HepG2 (cell line): ENCODE measurements around the gene NDRG3. TPM values are rescaled to one million over a fixed set of nuclear protein-coding genes. Genes with fewer than 3 reads are reported as not detected.

Source experiments
- CBX5 ChIP-seq: sonication (generic); formaldehyde crosslinking; IDR thresholded peaks from 2 replicates; pipeline ENCODE4 v1.4.0; 2020; ENCODE audit warnings: missing genetic modification reagents, borderline replicate concordance
- FOXK1 ChIP-seq: sonication (generic); formaldehyde crosslinking; IDR thresholded peaks from 2 replicates; pipeline ENCODE4 v1.4.0; 2020; ENCODE audit warnings: low read depth, missing genetic modification reagents, borderline replicate concordance
- GZF1 ChIP-seq: sonication (generic); formaldehyde crosslinking; IDR thresholded peaks from 2 replicates; pipeline ENCODE4 v1.5.1; 2020; ENCODE audit warnings: mild to moderate bottlenecking, missing genetic modification reagents
- HCFC1 ChIP-seq: fragments of 150-350 bp; IDR thresholded peaks from 2 replicates; pipeline ENCODE4 v1.6.1; 2014; ENCODE audit warnings: low read depth, low read length
- SATB2 ChIP-seq: sonication (generic); formaldehyde crosslinking; IDR thresholded peaks from 2 replicates; pipeline ENCODE4 v1.5.0; 2020; ENCODE audit warnings: missing genetic modification reagents
- SRY ChIP-seq: sonication (generic); formaldehyde crosslinking; IDR thresholded peaks from 2 replicates; pipeline ENCODE4 v1.8.0; 2022; ENCODE audit warnings: mild to moderate bottlenecking, missing genetic modification reagents
- YEATS4 ChIP-seq: sonication (generic); formaldehyde crosslinking; IDR thresholded peaks from 2 replicates; pipeline ENCODE4 v1.4.0; 2020; ENCODE audit warnings: missing genetic modification reagents, borderline replicate concordance
- ZBTB2 ChIP-seq: sonication (generic); formaldehyde crosslinking; IDR thresholded peaks from 2 replicates; pipeline ENCODE4 v1.8.0; 2022; ENCODE audit warnings: low read depth, missing genetic modification reagents
- ZBTB4 ChIP-seq: sonication (generic); formaldehyde crosslinking; IDR thresholded peaks from 2 replicates; pipeline ENCODE4 v1.4.0; 2020; ENCODE audit warnings: missing genetic modification reagents, mild to moderate bottlenecking, borderline replicate concordance
- ZNF446 ChIP-seq: sonication (generic); formaldehyde crosslinking; IDR thresholded peaks from 2 replicates; pipeline ENCODE4 v1.5.0; 2020; ENCODE audit warnings: mild to moderate bottlenecking, missing genetic modification reagents
- ZNF558 ChIP-seq: sonication (generic); formaldehyde crosslinking; IDR thresholded peaks from 2 replicates; pipeline ENCODE4 v1.9.0; 2022; ENCODE audit warnings: mild to moderate bottlenecking, missing genetic modification reagents, borderline replicate concordance
- ZNF607 ChIP-seq: sonication (generic); formaldehyde crosslinking; IDR thresholded peaks from 2 replicates; pipeline ENCODE4 v1.5.1; 2020; ENCODE audit warnings: missing genetic modification reagents, mild to moderate bottlenecking, borderline replicate concordance
- ZNF678 ChIP-seq: sonication (generic); formaldehyde crosslinking; IDR thresholded peaks from 2 replicates; pipeline ENCODE4 v1.4.0; 2020; ENCODE audit warnings: mild to moderate bottlenecking, missing genetic modification reagents
- ZNF768 ChIP-seq: sonication (generic); formaldehyde crosslinking; IDR thresholded peaks from 2 replicates; pipeline ENCODE4 v1.4.0; 2020; ENCODE audit warnings: missing genetic modification reagents
- polyA plus RNA-seq, 8 experiments: library from polyadenylated mRNA; depleted of rRNA in 3 of 8; stranded (reverse) in 7 of 8; unstranded in 1 of 8; fragments of >200 nt; fragmentation: Illumina TruSeq in 4 of 8; extraction: Trizol in 4 of 8; gene quantifications; 2 replicates each; pipeline versions ENCODE4 v1.2.1 to v1.2.3, GENCODE V29; 2011 to 2016; ENCODE audit warnings: low read depth in 4 of 8, missing spikeins in 1 of 8, mixed read lengths in 1 of 8; ENCODE audit not compliant: insufficient read depth in 1 of 8
- total RNA-seq, 5 experiments: library from RNA; depleted of rRNA; stranded (reverse); fragments of >200 nt; fragmentation: Illumina TruSeq; extraction: Trizol; gene quantifications; 2 replicates each; pipeline ENCODE4 v1.2.3, GENCODE V29; 2016; ENCODE audit warnings: low read depth in 1 of 5
- TF ChIP-seq, protein P1 (sequence below): sonication (generic); formaldehyde crosslinking; IDR thresholded peaks from 2 replicates; pipeline ENCODE4 v1.5.0; 2020; ENCODE audit warnings: missing genetic modification reagents
- TF ChIP-seq, protein P2 (sequence below): sonication (generic); formaldehyde crosslinking; IDR thresholded peaks from 2 replicates; pipeline ENCODE4 v1.4.0; 2020; ENCODE audit warnings: mild to moderate bottlenecking, missing genetic modification reagents
- TF ChIP-seq, protein P3 (sequence below): sonication (generic); formaldehyde crosslinking; IDR thresholded peaks from 2 replicates; pipeline ENCODE4 v1.8.0; 2023; ENCODE audit warnings: mild to moderate bottlenecking, missing genetic modification reagents

The NDRG3 gene
- total and polyA plus RNA-seq, 2 of the 13 experiments (the other 11 are each of a cell fraction or from before 2014, with no cell fraction given) = 36.0 to 40.5 TPM

GRCh38 chr20:36745927-36746659 is at the start of gene NDRG3 (continued):
- TF ChIP-seq ZNF607 (CRISPR knock-in tag) (peak; percentile 36; the same call in 1 of the 2 replicates), YEATS4 (CRISPR knock-in tag) (peak; percentile 62; the same call in 1 of the 2 replicates), ZBTB4 (0 out of 2 replicates have a peak, but pooled peaks have one; percentile 11), SRY (CRISPR knock-in tag) (peak; percentile 5; the same call in 1 of the 2 replicates), GZF1 (CRISPR knock-in tag) (no peak), FOXK1 (CRISPR knock-in tag) (no peak), ZNF558 (0 out of 2 replicates have a peak, but pooled peaks have one; percentile 75), SATB2 (CRISPR knock-in tag) (no peak), CBX5 (0 out of 2 replicates have a peak, but pooled peaks have one; percentile 33), ZNF446 (CRISPR knock-in tag) (no peak), ZNF678 (CRISPR knock-in tag) (no peak), ZBTB2 (CRISPR knock-in tag) (peak; percentile 47; the same call in 1 of the 2 replicates), ZNF768 (no peak), HCFC1 (peak; percentile 92)
- TF ChIP-seq, protein P1, sequence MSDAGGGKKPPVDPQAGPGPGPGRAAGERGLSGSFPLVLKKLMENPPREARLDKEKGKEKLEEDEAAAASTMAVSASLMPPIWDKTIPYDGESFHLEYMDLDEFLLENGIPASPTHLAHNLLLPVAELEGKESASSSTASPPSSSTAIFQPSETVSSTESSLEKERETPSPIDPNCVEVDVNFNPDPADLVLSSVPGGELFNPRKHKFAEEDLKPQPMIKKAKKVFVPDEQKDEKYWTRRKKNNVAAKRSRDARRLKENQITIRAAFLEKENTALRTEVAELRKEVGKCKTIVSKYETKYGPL = no peak
- TF ChIP-seq, protein P2, sequence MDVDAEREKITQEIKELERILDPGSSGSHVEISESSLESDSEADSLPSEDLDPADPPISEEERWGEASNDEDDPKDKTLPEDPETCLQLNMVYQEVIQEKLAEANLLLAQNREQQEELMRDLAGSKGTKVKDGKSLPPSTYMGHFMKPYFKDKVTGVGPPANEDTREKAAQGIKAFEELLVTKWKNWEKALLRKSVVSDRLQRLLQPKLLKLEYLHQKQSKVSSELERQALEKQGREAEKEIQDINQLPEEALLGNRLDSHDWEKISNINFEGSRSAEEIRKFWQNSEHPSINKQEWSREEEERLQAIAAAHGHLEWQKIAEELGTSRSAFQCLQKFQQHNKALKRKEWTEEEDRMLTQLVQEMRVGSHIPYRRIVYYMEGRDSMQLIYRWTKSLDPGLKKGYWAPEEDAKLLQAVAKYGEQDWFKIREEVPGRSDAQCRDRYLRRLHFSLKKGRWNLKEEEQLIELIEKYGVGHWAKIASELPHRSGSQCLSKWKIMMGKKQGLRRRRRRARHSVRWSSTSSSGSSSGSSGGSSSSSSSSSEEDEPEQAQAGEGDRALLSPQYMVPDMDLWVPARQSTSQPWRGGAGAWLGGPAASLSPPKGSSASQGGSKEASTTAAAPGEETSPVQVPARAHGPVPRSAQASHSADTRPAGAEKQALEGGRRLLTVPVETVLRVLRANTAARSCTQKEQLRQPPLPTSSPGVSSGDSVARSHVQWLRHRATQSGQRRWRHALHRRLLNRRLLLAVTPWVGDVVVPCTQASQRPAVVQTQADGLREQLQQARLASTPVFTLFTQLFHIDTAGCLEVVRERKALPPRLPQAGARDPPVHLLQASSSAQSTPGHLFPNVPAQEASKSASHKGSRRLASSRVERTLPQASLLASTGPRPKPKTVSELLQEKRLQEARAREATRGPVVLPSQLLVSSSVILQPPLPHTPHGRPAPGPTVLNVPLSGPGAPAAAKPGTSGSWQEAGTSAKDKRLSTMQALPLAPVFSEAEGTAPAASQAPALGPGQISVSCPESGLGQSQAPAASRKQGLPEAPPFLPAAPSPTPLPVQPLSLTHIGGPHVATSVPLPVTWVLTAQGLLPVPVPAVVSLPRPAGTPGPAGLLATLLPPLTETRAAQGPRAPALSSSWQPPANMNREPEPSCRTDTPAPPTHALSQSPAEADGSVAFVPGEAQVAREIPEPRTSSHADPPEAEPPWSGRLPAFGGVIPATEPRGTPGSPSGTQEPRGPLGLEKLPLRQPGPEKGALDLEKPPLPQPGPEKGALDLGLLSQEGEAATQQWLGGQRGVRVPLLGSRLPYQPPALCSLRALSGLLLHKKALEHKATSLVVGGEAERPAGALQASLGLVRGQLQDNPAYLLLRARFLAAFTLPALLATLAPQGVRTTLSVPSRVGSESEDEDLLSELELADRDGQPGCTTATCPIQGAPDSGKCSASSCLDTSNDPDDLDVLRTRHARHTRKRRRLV = 0 out of 2 replicates have a peak, but pooled peaks have one; percentile 75
- TF ChIP-seq, protein P3, sequence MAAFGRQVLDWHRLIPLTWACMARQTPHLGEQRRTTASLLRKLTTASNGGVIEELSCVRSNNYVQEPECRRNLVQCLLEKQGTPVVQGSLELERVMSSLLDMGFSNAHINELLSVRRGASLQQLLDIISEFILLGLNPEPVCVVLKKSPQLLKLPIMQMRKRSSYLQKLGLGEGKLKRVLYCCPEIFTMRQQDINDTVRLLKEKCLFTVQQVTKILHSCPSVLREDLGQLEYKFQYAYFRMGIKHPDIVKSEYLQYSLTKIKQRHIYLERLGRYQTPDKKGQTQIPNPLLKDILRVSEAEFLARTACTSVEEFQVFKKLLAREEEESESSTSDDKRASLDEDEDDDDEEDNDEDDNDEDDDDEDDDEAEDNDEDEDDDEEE (CRISPR knock-in tag) = no peak
